GM19467 (cell line): ENCODE results near the gene ZNF25.
A peak's percentile ranks its signal among the peaks of the same experiment; 100 is the strongest.
"Not testable (repeated sequence)": the region's sequence is repeated elsewhere in the genome, so short reads cannot be mapped to it uniquely, and the experiment has no call there.

Experiments used
- ATAC-seq: cut with Tn5 transposase; IDR thresholded peaks from one replicate; pipeline ENCODE4 v1.9.1; 2021; ENCODE audit warnings: mild to moderate bottlenecking, moderate library complexity; ENCODE audit not compliant: unreplicated experiment

Gene ZNF25

GRCh38 chr10:37976091-37976879, at the start of gene ZNF25:
ZNF25 (minus strand) TSS chr10:37976647; CDS start chr10:37971722, 4,925 bp downstream.
- ATAC-seq = peak; percentile 95

DNA sequence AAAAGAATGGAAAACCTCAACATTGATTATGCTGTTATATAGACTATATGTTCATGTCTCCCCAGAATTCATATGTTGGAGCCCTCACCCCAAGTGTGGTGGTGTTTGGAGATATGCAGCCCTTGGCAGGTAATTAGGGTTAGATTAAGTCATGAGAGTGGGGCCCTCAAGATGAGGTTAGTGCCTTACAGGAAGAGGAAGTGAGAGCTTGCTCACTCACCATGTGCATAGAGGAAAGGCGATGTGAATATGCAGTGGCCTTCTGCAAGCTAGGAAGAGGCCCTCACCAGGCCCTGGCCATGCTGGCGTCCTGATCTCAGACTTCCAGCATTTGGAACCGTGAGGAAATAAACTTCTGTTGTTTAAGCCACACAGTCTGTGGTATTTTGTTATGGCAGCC, 48.8 kb upstream of the ZNF25 start:
- ATAC-seq = peak; percentile 83

- ATAC-seq = not testable (repeated sequence)
These were observed 42.7 kb upstream of the ZNF25 start for GRCh38 chr10:38019124-38019523.

DNA sequence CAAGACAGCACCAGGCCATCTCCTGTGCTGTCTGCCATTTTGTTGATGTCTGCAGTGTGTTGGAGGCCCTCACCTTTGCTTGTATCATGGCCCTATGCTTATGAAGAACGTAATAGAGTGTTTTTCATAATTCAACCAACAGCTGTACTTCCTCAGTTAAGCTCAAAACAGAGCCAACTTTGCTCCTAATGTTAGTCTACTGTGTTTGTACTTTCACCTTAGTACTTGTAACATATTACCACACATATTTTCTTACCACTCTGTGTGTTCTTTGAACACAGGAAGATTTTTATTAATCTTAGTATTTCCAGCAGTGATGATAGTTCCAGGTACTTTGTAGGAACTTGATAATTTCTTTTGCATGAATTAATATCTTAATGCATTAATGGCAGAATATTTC, 39.9 kb upstream of the ZNF25 start:
- ATAC-seq = no peak

- peak; percentile 84 for ATAC-seq
These were observed 33.9 kb upstream of the ZNF25 start, which contains the start of gene ZNF33A for GRCh38 chr10:38010119-38010903. ZNF33A (plus strand) TSS chr10:38010675; CDS start chr10:38012342, 1,667 bp downstream.

- ATAC-seq = no peak
These were observed 31.5 kb upstream of the ZNF25 start for GRCh38 chr10:38007991-38008390.

DNA sequence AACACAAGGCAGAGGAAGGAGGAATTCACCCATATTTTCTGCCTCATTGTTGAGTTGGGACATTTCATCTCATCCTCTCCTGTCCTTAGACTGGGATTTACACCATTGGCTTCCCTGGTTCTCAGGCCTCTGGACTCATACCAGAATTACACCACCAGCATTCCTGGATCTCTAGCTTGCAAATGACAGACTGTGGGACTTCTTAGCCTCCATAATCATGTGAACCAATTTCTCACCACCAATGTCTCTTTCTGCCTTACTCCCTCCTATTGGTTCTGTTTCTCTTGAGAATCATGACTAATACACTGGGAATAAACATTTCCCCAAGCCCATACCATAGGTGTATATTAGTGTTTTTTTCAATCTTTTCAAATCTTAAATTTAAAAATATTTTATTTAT, 31.1 kb upstream of the ZNF25 start:
- no peak for ATAC-seq

DNA sequence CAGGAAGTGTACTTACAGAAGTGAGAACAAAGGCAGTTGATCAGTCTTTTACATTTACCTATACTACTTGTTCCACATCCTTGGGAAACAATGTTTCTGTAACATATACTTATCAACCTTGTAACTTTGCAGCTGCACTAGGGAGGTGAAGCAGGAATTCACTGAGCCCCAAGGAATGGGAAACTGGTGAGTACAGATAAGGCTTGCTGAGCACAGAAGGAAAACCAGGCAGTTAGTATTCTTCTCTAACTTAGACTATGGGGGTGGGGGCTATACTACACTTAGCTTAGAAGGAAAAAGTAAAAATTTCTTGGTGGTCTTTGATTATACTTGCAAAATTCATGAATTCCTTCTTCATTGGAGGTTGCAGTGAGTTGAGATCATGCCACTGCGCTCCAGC, 27.1 kb upstream of the ZNF25 start:
- no peak for ATAC-seq

DNA sequence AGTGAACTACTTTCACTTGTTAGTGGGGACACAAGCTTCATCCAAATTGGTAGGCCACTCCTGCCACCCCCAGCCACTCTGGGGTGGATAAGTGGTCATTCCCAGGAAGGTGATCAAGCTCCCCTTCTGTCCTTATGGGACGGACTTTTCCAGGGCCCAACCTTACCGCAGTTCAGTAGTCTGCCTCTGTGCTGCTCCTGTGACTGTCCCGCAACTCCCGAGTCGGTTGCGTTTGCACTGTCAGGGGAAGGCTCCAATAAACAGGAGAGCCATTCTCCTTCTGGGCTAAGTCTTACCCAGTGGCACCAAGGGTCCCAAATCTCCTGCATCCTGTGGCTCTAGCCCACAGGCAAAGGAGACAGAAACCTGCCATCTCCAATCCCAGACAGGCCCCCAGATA, 26.6 kb upstream of the ZNF25 start:
- no peak for ATAC-seq

DNA sequence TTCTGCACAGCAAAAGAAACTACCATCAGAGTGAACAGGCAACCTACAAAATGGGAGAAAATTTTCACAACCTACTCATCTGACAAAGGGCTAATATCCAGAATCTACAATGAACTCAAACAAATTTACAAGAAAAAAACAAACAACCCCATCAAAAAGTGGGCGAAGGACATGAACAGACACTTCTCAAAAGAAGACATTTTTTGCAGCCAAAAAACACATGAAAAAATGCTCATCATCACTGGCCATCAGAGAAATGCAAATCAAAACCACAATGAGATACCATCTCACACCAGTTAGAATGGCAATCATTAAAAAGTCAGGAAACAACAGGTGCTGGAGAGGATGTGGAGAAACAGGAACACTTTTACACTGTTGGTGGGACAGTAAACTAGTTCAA, 24.0 kb upstream of the ZNF25 start:
- not testable (repeated sequence) for ATAC-seq

DNA sequence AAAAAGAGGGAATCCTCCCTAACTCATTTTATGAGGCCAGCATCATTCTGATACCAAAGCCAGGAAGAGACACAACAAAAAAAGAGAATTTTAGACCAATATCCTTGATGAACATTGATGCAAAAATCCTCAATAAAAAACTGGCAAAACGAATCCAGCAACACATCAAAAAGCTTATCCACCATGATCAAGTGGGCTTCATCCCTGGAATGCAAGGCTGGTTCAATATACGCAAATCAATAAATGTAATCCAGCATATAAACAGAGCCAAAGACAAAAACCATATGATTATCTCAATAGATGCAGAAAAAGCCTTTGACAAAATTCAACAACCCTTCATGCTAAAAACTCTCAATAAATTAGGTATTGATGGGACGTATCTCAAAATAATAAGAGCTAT, 22.5 kb upstream of the ZNF25 start:
- ATAC-seq = not testable (repeated sequence)

DNA sequence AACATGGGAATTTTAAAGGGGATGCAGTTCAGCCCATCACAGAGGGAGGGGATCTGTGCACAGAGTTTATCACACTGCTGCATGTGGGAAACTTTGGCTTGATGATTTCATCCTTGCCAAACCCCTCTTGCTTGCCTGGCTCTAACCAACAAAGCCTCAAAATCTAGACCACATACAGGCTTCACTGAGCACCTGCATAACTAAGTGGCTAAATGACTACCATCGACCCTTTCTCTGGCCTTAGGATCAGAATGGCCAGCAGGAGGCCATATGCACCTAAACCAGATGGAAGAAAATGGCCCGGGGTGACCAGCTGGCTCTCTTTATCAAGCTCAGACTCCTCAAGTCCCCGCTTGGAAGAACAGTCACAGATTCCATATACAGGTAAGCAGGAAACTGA, 15.6 kb upstream of the ZNF25 start:
- ATAC-seq = no peak

DNA sequence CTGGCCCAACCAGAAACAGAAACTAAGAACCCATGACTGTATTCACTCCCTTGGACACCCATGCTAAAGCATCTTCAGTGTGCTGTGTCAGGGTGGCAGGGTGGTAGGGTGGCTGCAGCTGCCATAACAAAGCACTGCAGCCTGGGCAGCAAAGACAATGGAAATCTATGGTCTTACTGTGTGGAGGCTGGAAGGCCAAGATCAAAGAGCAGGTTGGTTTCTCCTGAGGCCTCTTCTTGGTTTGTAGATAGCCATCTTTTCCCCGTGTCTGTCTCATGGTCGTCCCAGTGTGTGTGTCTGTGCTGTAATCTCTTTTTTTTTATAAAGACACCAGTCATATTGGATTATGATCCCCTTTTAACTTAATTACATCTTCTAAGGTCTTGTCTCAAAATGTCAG, 15.2 kb upstream of the ZNF25 start:
- ATAC-seq = no peak

GRCh38 chr10:37976880-37977203, 395 bp upstream of the ZNF25 start:
- ATAC-seq = no peak

DNA sequence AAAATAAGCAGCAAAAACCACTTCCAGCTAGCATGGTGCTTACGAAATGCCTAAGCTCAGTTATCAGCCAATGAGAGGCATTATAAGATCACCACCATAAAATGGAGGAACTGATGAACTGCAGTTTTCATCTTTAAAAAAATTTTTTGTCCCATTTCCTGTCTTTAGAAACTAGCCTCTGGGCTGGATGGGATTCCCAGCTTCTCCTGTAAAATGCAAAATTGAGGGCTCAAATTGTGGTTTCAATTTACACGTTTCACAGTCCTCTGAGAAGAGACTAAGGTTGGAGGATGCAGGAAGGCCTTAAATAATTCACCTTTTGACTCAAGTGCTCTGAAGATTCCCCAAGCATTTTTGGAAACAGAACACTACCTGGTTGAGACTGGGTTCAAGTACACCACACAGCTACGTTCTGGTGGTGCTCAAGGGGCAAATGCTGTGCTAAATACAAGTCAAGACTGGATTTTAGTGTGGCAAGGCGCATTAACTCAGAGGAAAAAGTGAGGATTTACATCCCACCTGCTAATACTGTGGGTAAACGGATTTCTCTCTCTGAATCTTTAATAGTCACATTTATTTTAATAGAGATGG, 951 bp downstream of the ZNF25 start:
- ATAC-seq = no peak

DNA sequence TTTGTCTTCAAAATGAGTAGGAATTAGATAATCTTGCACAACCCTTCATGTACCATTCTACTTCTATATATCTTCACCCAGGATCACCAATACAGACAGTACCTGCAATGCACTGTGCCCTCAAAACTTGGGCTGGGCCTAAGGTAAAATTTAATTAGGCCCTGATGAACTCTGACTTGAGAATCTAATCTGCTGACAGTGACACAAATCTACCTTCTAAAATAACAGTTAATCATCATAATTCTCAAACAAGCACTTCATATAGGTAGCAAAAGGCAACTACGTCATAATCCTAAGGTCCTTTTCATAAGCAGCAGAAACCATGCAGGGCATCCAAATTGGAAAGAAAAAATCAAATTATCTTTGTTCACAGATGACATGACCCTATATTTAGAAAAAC, 4.1 kb downstream of the ZNF25 start:
- no peak for ATAC-seq

DNA sequence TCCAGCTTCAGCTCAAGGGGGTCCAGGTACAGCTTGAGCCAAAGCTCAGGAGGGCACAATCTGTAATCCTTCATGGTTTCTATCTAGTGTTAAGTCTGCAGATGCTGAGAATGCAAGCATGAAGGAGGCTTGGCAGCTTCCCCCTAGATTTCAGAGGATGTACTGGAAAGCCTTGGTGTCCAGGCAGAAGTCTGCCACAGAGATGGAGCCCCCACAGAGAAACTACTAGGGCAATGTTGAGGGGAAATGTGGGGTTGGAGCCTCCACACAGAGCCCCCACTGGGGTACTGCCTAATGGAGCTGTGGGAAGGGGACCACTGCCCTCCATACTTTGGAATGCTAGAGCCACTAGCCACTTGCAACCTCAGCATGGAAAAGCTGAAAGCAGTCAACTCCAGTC, 11.4 kb downstream of the ZNF25 start:
- ATAC-seq = no peak

- no peak for ATAC-seq
These were observed 15.8 kb downstream of the ZNF25 start for GRCh38 chr10:37960591-37961137.

- ATAC-seq = no peak
These were observed 18.6 kb downstream of the ZNF25 start for GRCh38 chr10:37957841-37958240.

DNA sequence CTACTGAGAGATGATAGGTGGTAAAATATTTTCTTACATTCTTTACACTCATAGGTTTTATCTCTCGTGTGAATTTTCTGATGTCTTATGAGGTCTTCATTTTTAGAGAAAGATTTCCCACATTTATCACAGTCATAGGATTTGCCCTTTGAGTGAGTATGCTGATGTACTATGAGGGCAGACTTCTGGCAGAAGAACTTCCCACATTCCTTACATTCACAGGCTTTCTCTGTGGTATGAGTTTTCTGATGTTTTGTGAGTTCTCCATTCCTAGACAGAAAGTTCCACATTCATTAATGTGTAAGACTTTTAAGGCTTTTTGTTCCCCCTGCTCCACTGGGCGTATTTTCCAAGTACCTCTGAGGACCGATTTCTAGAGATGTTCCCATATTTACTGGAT, 23.5 kb downstream of the ZNF25 start:
- ATAC-seq = no peak

GRCh38 chr10:37952043-37952755, 24.2 kb downstream of the ZNF25 start:
- ATAC-seq = no peak
